HEK293T (cell line): ENCODE data around the gene ZBTB21.

Experiments used
- ARNT ChIP-seq: fragments of 450-650 bp; IDR thresholded peaks from 2 replicates; pipeline ENCODE4 v1.6.1; 2017; ENCODE audit warnings: mild to moderate bottlenecking
- ELF4 ChIP-seq: fragments of 450-650 bp; IDR thresholded peaks from 2 replicates; pipeline ENCODE4 v1.6.1; 2017; ENCODE audit warnings: antibody characterized with exemption
- FOXA1 ChIP-seq: fragments of 450-650 bp; IDR thresholded peaks from 2 replicates; pipeline ENCODE4 v1.6.1; 2016; ENCODE audit warnings: mild to moderate bottlenecking
- FOXK2 ChIP-seq: fragments of 450-650 bp; IDR thresholded peaks from 2 replicates; pipeline ENCODE4 v1.6.1; 2016; ENCODE audit warnings: mild to moderate bottlenecking
- LEF1 ChIP-seq: fragments of 450-650 bp; IDR thresholded peaks from 2 replicates; pipeline ENCODE4 v1.6.1; 2017; ENCODE audit warnings: mild to moderate bottlenecking, borderline replicate concordance
- SP1 ChIP-seq: fragments of 450-650 bp; IDR thresholded peaks from 2 replicates; pipeline ENCODE4 v1.6.1; 2017
- SUZ12 ChIP-seq: fragments of 450-650 bp; IDR thresholded peaks from 2 replicates; pipeline ENCODE4 v1.6.1; 2016; ENCODE audit warnings: mild to moderate bottlenecking
- TARDBP ChIP-seq: fragments of 450-650 bp; IDR thresholded peaks from 2 replicates; pipeline ENCODE4 v1.6.1; 2016

DNA sequence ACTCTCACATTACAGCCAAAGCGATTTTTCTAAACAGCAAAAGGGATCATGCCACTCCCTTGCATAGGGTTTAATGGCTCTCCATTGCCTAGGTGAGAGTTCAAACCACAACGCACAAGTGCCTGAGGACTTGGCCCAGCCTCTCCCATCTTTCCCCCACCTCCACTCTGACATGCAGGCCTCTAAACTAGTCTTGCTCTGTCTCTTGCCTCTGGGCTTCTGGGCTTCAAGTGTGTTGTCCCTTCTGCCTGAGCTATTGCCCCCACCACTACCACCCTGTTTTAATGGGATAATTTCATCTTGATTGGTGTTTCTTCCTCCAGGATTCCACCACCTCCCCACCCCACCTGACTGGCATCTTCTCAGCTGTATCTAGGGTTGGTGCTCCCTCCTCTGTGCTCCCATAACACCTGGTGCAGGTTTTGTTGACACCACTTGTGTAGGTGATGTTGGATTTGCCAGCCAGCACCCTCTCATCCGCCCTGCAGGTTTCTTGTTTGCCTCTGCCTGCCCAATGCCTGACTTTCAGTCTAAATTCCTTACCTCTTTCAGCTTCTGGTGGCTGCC, 2.7 kb upstream of the ZBTB21 start:
- TF ChIP-seq FOXK2 = no peak
- no peak for TF ChIP-seq SUZ12
- TF ChIP-seq ELF4 = no peak
- no peak for TF ChIP-seq FOXA1
- no peak for TF ChIP-seq ARNT
- TF ChIP-seq LEF1 = no peak
- no peak for TF ChIP-seq TARDBP
- TF ChIP-seq SP1 = no peak
